ENCODE results near the gene PI4KA. TPM values are rescaled to one million over a fixed set of nuclear protein-coding genes. Genes with fewer than 3 reads are reported as not detected.
"Not testable (repeated sequence)": the region's sequence is repeated elsewhere in the genome, so short reads cannot be mapped to it uniquely, and the experiment has no call there.

The PI4KA gene
- total RNA-seq, 1 donor from 2014 or later: 110 TPM

DNA sequence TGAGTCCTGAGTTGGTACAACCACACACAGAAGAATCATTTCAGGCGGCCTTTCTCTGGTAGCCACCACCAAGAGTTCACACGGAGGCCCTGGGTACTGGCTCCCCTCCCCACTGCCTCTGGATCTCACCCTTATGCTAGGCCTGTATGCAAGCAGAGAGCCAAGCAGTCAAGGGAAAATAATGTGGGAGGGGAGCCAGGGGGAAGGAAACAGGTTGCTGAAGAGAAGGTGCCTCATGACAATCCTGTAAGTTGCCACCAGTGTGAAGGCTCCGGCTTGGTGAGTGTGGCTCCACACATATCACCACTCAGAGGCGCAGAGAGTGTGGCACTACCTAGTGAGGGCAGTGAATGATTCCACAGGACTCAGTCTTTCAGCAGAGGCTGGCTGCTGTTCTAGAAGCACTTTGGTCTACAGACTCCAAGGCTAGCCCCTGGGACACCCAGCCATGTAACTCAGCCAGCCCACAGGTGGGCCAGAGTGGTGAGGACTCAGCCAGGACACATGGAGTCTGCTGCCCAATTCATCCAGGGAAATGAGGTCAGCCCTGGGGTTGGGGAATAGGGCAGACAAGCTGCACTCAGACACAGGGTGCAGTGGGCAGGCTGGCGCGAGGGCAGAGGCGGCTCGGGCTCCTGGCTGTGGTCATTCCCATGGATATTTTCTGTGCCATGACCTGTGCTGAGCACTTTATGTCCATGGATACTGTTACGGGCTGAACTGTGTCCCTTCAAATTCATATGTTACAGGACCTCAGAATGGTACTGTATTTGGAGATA lies 133.7 kb downstream of the PI4KA start:
- TF ChIP-seq CTCF (IDR thresholded peaks at IDR 0.05; ENCODE audit: unreplicated experiment): no peak
- Mint-ChIP-seq H3K36me3 (peaks cover 26% of the 10 kb centered on the region), H3K27me3 (ENCODE audit: low read depth) (no peaks in the 10 kb centered on the region), H3K27ac (no peak overlapping the region), H3K4me1 (no peaks in the 10 kb centered on the region), H3K9me3 (no peaks in the 10 kb centered on the region), H3K4me3 (no peak overlapping the region)
- DNase-seq (ENCODE audit: low spot score in 2 of 2, unreplicated experiment in 2 of 2): no peak

- peak overlapping the region; percentile 54 for H3K27ac Mint-ChIP-seq
- H3K9me3 Mint-ChIP-seq: no peaks in the 10 kb centered on the region
- H3K4me3 Mint-ChIP-seq: no peak overlapping the region
- H3K4me1 Mint-ChIP-seq: no peaks in the 10 kb centered on the region
- no peak for TF ChIP-seq CTCF (IDR thresholded peaks at IDR 0.05; ENCODE audit: unreplicated experiment)
- H3K36me3 Mint-ChIP-seq: peaks cover 24% of the 10 kb centered on the region
- no peak for DNase-seq (ENCODE audit: low spot score in 2 of 2, unreplicated experiment in 2 of 2)
- no peaks in the 10 kb centered on the region for H3K27me3 Mint-ChIP-seq (ENCODE audit: low read depth)
Measured at GRCh38 chr22:20721409-20722218, 137.0 kb downstream of the PI4KA start.

GRCh38 chr22:20720692-20721408 lies 137.8 kb downstream of the PI4KA start:
- DNase-seq (ENCODE audit: low spot score in 2 of 2, unreplicated experiment in 2 of 2): no peak
- no peak overlapping the region for H3K27ac Mint-ChIP-seq
- no peaks in the 10 kb centered on the region for H3K4me1 Mint-ChIP-seq
- H3K36me3 Mint-ChIP-seq: peaks cover 22% of the 10 kb centered on the region
- no peak overlapping the region for H3K4me3 Mint-ChIP-seq
- H3K27me3 Mint-ChIP-seq (ENCODE audit: low read depth): no peaks in the 10 kb centered on the region
- no peak for TF ChIP-seq CTCF (IDR thresholded peaks at IDR 0.05; ENCODE audit: unreplicated experiment)
- H3K9me3 Mint-ChIP-seq: no peaks in the 10 kb centered on the region

- H3K4me3 Mint-ChIP-seq; H3K27me3 Mint-ChIP-seq (ENCODE audit: low read depth); H3K4me1 Mint-ChIP-seq; H3K9me3 Mint-ChIP-seq; H3K27ac Mint-ChIP-seq; DNase-seq (ENCODE audit: low spot score in 2 of 2, unreplicated experiment in 2 of 2): not testable (repeated sequence)
- peaks cover 17% of the 10 kb centered on the region for H3K36me3 Mint-ChIP-seq
Measured at GRCh38 chr22:20718727-20719126, 139.9 kb downstream of the PI4KA start.

GRCh38 chr22:20717981-20718380 lies 140.6 kb downstream of the PI4KA start:
- not testable (repeated sequence) for H3K27ac Mint-ChIP-seq, H3K4me1 Mint-ChIP-seq

GRCh38 chr22:20717213-20717866 lies 141.3 kb downstream of the PI4KA start:
- H3K27ac Mint-ChIP-seq; H3K9me3 Mint-ChIP-seq; H3K4me1 Mint-ChIP-seq; H3K27me3 Mint-ChIP-seq (ENCODE audit: low read depth); H3K4me3 Mint-ChIP-seq; DNase-seq (ENCODE audit: low spot score in 2 of 2, unreplicated experiment in 2 of 2): not testable (repeated sequence)
- H3K36me3 Mint-ChIP-seq: peaks cover 15% of the 10 kb centered on the region

More at GRCh38 chr22:20717981-20718380, 140.6 kb downstream of the PI4KA start:
- not testable (repeated sequence) for H3K27me3 Mint-ChIP-seq (ENCODE audit: low read depth); DNase-seq (ENCODE audit: low spot score in 2 of 2, unreplicated experiment in 2 of 2); H3K9me3 Mint-ChIP-seq; H3K4me3 Mint-ChIP-seq
- peaks cover 17% of the 10 kb centered on the region for H3K36me3 Mint-ChIP-seq

DNA sequence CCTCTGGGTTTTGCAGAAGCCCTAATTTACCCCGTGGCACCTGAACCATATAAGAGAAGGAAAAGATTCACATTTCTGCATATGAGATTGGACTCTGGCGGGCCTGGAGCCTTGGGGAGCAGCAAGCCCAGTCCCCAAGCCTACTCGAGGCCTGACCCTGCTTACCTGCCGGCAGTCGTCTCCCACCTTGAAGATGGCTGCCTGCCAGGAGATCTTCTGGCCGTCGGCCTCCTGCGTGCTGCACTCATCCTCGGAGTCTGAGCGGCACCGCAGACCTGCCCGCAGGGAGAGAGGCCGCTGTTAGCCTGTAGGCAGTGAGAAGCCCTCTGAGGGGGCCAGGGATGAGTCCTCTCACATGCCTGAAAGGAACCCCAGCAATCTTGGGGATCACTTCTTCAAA lies 145.5 kb downstream of the PI4KA start:
- H3K9me3 Mint-ChIP-seq; H3K4me3 Mint-ChIP-seq; H3K4me1 Mint-ChIP-seq; DNase-seq (ENCODE audit: low spot score in 2 of 2, unreplicated experiment in 2 of 2); H3K27ac Mint-ChIP-seq; H3K36me3 Mint-ChIP-seq; H3K27me3 Mint-ChIP-seq (ENCODE audit: low read depth): not testable (repeated sequence)

- H3K27me3 Mint-ChIP-seq (ENCODE audit: low read depth); H3K4me1 Mint-ChIP-seq; H3K36me3 Mint-ChIP-seq; H3K4me3 Mint-ChIP-seq; H3K27ac Mint-ChIP-seq; DNase-seq (ENCODE audit: low spot score in 2 of 2, unreplicated experiment in 2 of 2); H3K9me3 Mint-ChIP-seq: not testable (repeated sequence)
Measured at GRCh38 chr22:20709966-20710365, 148.6 kb downstream of the PI4KA start.

GRCh38 chr22:20707549-20708118 lies 151.0 kb downstream of the PI4KA start:
- peaks cover 17% of the 10 kb centered on the region for H3K27me3 Mint-ChIP-seq (ENCODE audit: low read depth)
- not testable (repeated sequence) for H3K4me1 Mint-ChIP-seq; H3K9me3 Mint-ChIP-seq; H3K36me3 Mint-ChIP-seq; H3K27ac Mint-ChIP-seq; DNase-seq (ENCODE audit: low spot score in 2 of 2, unreplicated experiment in 2 of 2); H3K4me3 Mint-ChIP-seq

Data from mesothelial cell of epicardium (in vitro differentiated cells).